Activated CD4-positive, alpha-beta memory T cell treated with anti-CD3 and anti-CD28 coated beads for 36 hours (primary cell): ENCODE results near the gene FAF1. TPM values are rescaled to one million over a fixed set of nuclear protein-coding genes. Genes with fewer than 3 reads are reported as not detected.

Experiments used
- CTCF ChIA-PET: fragments of 350-600 bp; sonication (Branson Sonifier 250); formaldehyde crosslinking; loops from one replicate; lab custom pipeline; 2021; ENCODE audit warnings: antibody characterized with exemption, inconsistent platforms; lab: Charles Lee
- POLR2A ChIA-PET: fragments of 350-600 bp; sonication (Branson Sonifier 250); formaldehyde crosslinking; loops from one replicate; lab custom pipeline; 2021; ENCODE audit warnings: antibody characterized with exemption; lab: Charles Lee
- DNase-seq: peaks from one replicate; pipeline ENCODE4 v3.0.0-alpha.2; 2020
- H3K27ac Mint-ChIP-seq: one replicate; pipeline ENCODE4 v1.8.0; 2021; ENCODE audit warnings: mixed read lengths
- H3K27me3 Mint-ChIP-seq: one replicate; pipeline ENCODE4 v1.8.0; 2021; ENCODE audit warnings: mixed read lengths
- H3K36me3 Mint-ChIP-seq: one replicate; pipeline ENCODE4 v1.8.0; 2021; ENCODE audit warnings: mixed read lengths
- H3K4me1 Mint-ChIP-seq: one replicate; pipeline ENCODE4 v1.8.0; 2021; ENCODE audit warnings: low read depth, mixed read lengths
- H3K4me3 Mint-ChIP-seq: one replicate; pipeline ENCODE4 v1.8.0; 2021; ENCODE audit warnings: mild to moderate bottlenecking, mixed read lengths
- H3K9me3 Mint-ChIP-seq: one replicate; pipeline ENCODE4 v1.8.0; 2021; ENCODE audit warnings: mixed read lengths
- intact Hi-C: fragments of 100-400 bp; cut with micrococcal nuclease; formaldehyde crosslinking; loops from one replicate; pipeline ENCODE4 v1.15.1; 2023
- total RNA-seq, 2 experiments: library from RNA; stranded (reverse); gene quantifications; one replicate each; pipeline ENCODE4 v1.2.3, GENCODE V29; 2021

Gene FAF1
- total RNA-seq, 2 experiments from 2014 or later, result 77.0 to 84.6 TPM

- ChIA-PET POLR2A (no interaction called here), CTCF (no interaction called here)
- Mint-ChIP-seq H3K4me3 (no peak overlapping the region), H3K36me3 (no peaks in the 10 kb centered on the region), H3K27me3 (no peaks in the 10 kb centered on the region), H3K27ac (no peak overlapping the region), H3K9me3 (no peaks in the 10 kb centered on the region), H3K4me1 (no peaks in the 10 kb centered on the region)
- intact Hi-C loops, result no loop called here
- no peak for DNase-seq
These were observed 294.7 kb downstream of the FAF1 start for GRCh38 chr1:50665413-50665812.

- Mint-ChIP-seq H3K4me3 (no peak overlapping the region), H3K27ac (no peak overlapping the region), H3K9me3 (no peaks in the 10 kb centered on the region), H3K4me1 (no peaks in the 10 kb centered on the region), H3K36me3 (no peaks in the 10 kb centered on the region), H3K27me3 (no peaks in the 10 kb centered on the region)
- intact Hi-C loops, result no loop called here
- ChIA-PET CTCF (no interaction called here), POLR2A (no interaction called here)
- no peak for DNase-seq
These were observed 298.4 kb downstream of the FAF1 start for GRCh38 chr1:50661626-50662025.

DNA sequence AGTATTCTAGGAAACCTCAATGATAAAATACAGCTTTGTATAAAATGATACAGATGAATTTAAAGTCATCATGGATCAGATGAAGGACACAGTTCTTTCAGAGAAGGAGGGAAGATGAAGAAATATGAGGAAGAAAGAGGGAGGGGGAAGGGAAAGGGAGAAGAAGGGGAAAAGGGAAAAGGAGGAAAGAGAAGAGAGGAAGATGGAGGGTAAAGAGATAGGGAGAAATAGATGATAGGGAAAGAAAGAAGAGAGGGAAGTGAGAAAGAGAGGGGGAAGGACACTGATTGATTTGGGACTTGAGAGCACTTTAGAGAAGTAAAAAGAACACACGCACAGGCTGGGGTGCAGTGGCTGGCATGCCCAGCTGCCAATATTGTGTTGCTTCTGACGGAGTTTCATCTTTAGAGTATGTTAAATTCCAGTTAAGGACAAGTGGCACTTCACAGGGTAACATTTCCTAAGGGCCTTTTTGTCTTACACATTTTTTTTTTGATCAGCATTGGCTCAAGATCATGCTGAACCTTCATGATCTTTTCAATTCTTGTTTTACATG is 300.9 kb downstream of the FAF1 start:
- no peak overlapping the region for H3K27ac Mint-ChIP-seq
- POLR2A ChIA-PET, result no interaction called here
- CTCF ChIA-PET, result no interaction called here

GRCh38 chr1:50658459-50659076 is 301.5 kb downstream of the FAF1 start:
- intact Hi-C loops, result no loop called here
- Mint-ChIP-seq H3K4me3 (no peak overlapping the region), H3K4me1 (no peaks in the 10 kb centered on the region), H3K27me3 (no peaks in the 10 kb centered on the region), H3K36me3 (no peaks in the 10 kb centered on the region), H3K27ac (no peak overlapping the region), H3K9me3 (no peaks in the 10 kb centered on the region)
- CTCF ChIA-PET, result no interaction called here
- no peak for DNase-seq
- POLR2A ChIA-PET, result no interaction called here

More for the DNA sequence above, 300.9 kb downstream of the FAF1 start:
- Mint-ChIP-seq H3K4me3 (no peak overlapping the region), H3K4me1 (no peaks in the 10 kb centered on the region), H3K27me3 (no peaks in the 10 kb centered on the region), H3K9me3 (no peaks in the 10 kb centered on the region), H3K36me3 (no peaks in the 10 kb centered on the region)
- DNase-seq, result no peak
- intact Hi-C loops, result no loop called here

GRCh38 chr1:50656931-50657330 is 303.1 kb downstream of the FAF1 start:
- H3K27ac Mint-ChIP-seq, result no peak overlapping the region
- CTCF ChIA-PET, result no interaction called here
- intact Hi-C loops, result no loop called here

GRCh38 chr1:50651476-50652263 is 308.4 kb downstream of the FAF1 start:
- intact Hi-C loops, result no loop called here
- Mint-ChIP-seq H3K4me3 (no peak overlapping the region), H3K4me1 (no peaks in the 10 kb centered on the region), H3K27me3 (no peaks in the 10 kb centered on the region), H3K27ac (no peak overlapping the region), H3K36me3 (peaks cover 4% of the 10 kb centered on the region), H3K9me3 (no peaks in the 10 kb centered on the region)
- POLR2A ChIA-PET, result no interaction called here
- CTCF ChIA-PET, result no interaction called here
- DNase-seq, result no peak

More at GRCh38 chr1:50656931-50657330, 303.1 kb downstream of the FAF1 start:
- no peak overlapping the region for H3K4me3 Mint-ChIP-seq
- no peaks in the 10 kb centered on the region for H3K9me3 Mint-ChIP-seq
- no peak for DNase-seq
- H3K27me3 Mint-ChIP-seq, result no peaks in the 10 kb centered on the region
- H3K4me1 Mint-ChIP-seq, result no peaks in the 10 kb centered on the region
- no peaks in the 10 kb centered on the region for H3K36me3 Mint-ChIP-seq
- POLR2A ChIA-PET, result no interaction called here

- H3K4me3 Mint-ChIP-seq, result no peak overlapping the region
- ChIA-PET POLR2A (no interaction called here), CTCF (no interaction called here)
These were observed 313.5 kb downstream of the FAF1 start for GRCh38 chr1:50646526-50646925.

GRCh38 chr1:50645139-50645538 is 314.9 kb downstream of the FAF1 start:
- no peak overlapping the region for H3K27ac Mint-ChIP-seq
- H3K36me3 Mint-ChIP-seq, result peaks cover 18% of the 10 kb centered on the region
- no peaks in the 10 kb centered on the region for H3K27me3 Mint-ChIP-seq
- H3K4me3 Mint-ChIP-seq, result no peak overlapping the region
- ChIA-PET CTCF (interaction anchor here (1.8 kb wide), 1 partner anchor 129 kb away, joined by 4 read pairs; no protein-coding TSS in a partner anchor), POLR2A (no interaction called here)
- intact Hi-C loops, result no loop called here
- no peaks in the 10 kb centered on the region for H3K4me1 Mint-ChIP-seq
- no peak for DNase-seq
- H3K9me3 Mint-ChIP-seq, result no peaks in the 10 kb centered on the region

More at GRCh38 chr1:50646526-50646925, 313.5 kb downstream of the FAF1 start:
- Mint-ChIP-seq H3K27me3 (no peaks in the 10 kb centered on the region), H3K9me3 (no peaks in the 10 kb centered on the region), H3K4me1 (no peaks in the 10 kb centered on the region), H3K27ac (no peak overlapping the region), H3K36me3 (peaks cover 17% of the 10 kb centered on the region)
- DNase-seq, result no peak
- intact Hi-C loops, result no loop called here

DNA sequence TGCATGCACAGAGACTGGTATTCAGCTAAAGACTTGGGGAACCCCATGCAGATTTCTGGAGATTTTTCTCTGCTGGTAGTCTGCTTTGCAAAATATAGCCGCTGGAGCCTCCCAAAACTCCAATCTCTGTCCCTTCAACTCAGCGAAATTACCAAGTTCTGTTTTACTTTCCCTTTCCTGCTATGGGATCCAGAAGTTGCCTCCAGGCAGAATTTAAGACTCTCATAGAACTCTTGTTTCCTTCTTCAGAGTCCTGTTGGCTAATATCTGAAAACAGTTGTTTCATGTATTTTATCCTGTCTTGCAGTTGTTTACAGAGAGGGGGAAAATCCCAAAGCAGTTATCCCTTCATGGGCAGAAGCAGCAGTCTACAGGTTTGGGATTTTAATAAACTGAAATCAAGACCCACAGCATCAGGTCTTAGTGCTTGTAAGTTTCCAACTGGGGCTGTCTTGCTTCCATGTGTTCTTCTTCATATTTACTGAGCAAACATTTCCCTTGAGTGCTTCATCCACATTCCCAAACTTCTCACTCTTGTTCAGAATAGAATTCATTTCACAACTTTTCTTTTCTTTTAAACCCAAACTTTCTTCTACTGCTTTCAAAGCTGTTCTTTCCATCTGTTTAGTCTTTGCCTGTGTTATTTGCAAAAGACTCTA is 315.5 kb downstream of the FAF1 start:
- CTCF ChIA-PET, result interaction anchor here (1.8 kb wide), 1 partner anchor 129 kb away, joined by 4 read pairs; no protein-coding TSS in a partner anchor
- POLR2A ChIA-PET, result no interaction called here
- DNase-seq, result no peak
- intact Hi-C loops, result no loop called here
- H3K27me3 Mint-ChIP-seq, result no peaks in the 10 kb centered on the region
- no peak overlapping the region for H3K4me3 Mint-ChIP-seq
- H3K36me3 Mint-ChIP-seq, result peaks cover 18% of the 10 kb centered on the region
- no peak overlapping the region for H3K27ac Mint-ChIP-seq
- no peaks in the 10 kb centered on the region for H3K9me3 Mint-ChIP-seq
- H3K4me1 Mint-ChIP-seq, result no peaks in the 10 kb centered on the region

DNA sequence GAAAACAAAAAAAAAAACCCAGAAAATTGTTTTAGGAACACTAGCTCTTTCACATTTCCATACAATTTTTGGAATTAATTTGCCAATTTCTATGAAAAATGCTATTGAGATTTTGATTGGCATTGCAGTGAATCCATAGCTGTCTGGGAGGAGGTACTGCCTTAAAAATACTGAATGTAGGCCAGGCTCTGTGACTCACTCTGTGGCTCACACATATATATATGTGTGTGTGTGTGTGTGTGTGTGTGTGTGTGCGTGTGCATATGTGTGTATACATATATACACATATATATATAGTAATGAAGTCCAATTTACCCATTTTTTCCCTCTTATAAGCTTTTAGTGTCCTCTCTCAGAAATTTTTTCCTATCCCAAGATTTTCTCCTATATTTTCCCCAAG is 322.6 kb downstream of the FAF1 start:
- ChIA-PET CTCF (interaction anchor here (0.8 kb wide), 1 partner anchor 17 kb away, joined by 3 read pairs; no protein-coding TSS in a partner anchor), POLR2A (no interaction called here)
- Mint-ChIP-seq H3K36me3 (peaks cover 6% of the 10 kb centered on the region), H3K4me1 (no peaks in the 10 kb centered on the region), H3K27ac (no peak overlapping the region), H3K27me3 (no peaks in the 10 kb centered on the region), H3K4me3 (no peak overlapping the region), H3K9me3 (no peaks in the 10 kb centered on the region)
- intact Hi-C loops, result no loop called here
- DNase-seq, result no peak

DNA sequence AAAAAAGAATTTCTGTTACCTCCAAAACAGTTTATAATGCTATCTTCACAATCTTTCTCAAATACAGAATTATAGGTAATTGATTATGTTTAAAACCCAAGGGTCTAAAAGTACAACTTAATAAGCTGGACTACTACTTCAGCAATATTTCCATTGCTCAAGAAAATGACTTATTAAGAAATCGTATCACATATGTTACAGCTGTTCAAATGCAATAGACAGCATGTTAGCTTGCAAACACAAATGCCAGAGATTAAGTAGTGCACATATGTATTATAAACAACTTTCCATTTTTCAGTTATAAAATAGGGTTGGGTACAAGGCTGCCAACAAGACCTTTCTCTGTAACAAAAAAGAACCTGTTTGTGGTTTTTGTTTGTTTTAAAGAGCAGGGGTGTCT is 325.8 kb downstream of the FAF1 start:
- ChIA-PET CTCF (no interaction called here), POLR2A (no interaction called here)
- intact Hi-C loops, result no loop called here
- H3K9me3 Mint-ChIP-seq, result no peaks in the 10 kb centered on the region
- H3K4me1 Mint-ChIP-seq, result no peaks in the 10 kb centered on the region
- DNase-seq, result no peak
- no peak overlapping the region for H3K27ac Mint-ChIP-seq
- no peaks in the 10 kb centered on the region for H3K27me3 Mint-ChIP-seq
- H3K4me3 Mint-ChIP-seq, result no peak overlapping the region
- H3K36me3 Mint-ChIP-seq, result peaks cover 2% of the 10 kb centered on the region

DNA sequence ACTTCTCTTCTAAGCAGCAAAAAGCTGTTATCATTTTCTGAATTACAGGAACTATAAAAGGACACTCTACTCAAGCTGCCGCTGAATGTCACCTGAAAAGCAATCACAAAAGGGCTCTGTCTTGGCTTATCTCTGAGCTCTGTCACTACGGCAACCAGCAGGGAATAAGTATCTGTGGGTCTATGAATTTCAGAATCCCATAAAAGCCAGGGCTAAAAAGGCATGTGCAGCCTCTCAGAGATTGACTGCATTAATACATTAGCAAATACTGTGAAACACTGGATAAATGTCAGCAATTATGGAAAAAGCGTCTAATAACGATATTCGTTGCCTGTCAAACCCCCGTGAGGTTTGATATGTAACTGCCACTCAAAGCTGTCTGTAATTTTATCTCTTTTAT is 326.6 kb downstream of the FAF1 start:
- intact Hi-C loops, result no loop called here
- Mint-ChIP-seq H3K36me3 (no peaks in the 10 kb centered on the region), H3K4me3 (no peak overlapping the region), H3K9me3 (no peaks in the 10 kb centered on the region), H3K27me3 (no peaks in the 10 kb centered on the region), H3K4me1 (no peaks in the 10 kb centered on the region), H3K27ac (no peak overlapping the region)
- CTCF ChIA-PET, result no interaction called here
- DNase-seq, result no peak
- POLR2A ChIA-PET, result no interaction called here
